Measurements from ENCODE around the gene ARHGAP23. TPM values are rescaled to one million over a fixed set of nuclear protein-coding genes. Genes with fewer than 3 reads are reported as not detected.

The ARHGAP23 gene
- polyA plus RNA-seq, 1 donor from 2014 or later = 1.6 TPM

- TF ChIP-seq RAD21 (conservative IDR thresholded peaks at IDR 0.05) (no peak), MXI1 (conservative IDR thresholded peaks at IDR 0.05; ENCODE audit: poor library complexity, severe bottlenecking) (no peak)
These were observed 114.0 kb downstream of the ARHGAP23 start (continued) for GRCh38 chr17:38542286-38542685.

GRCh38 chr17:38543403-38544174, 115.3 kb downstream of the ARHGAP23 start:
- no peaks in the 10 kb centered on the region for H4K20me1 ChIP-seq (ENCODE audit: insufficient read depth)

More at GRCh38 chr17:38543403-38544174, 115.3 kb downstream of the ARHGAP23 start:
- Histone ChIP-seq H3K27ac (ENCODE audit: low read length) (no peak overlapping the region), H3K79me2 (replicated peaks; ENCODE audit: insufficient read depth, low read length) (no peaks in the 10 kb centered on the region), H3K9me3 (ENCODE audit: low read length) (no peaks in the 10 kb centered on the region), H3K27me3 (ENCODE audit: insufficient read depth, low read depth, low read length) (no peaks in the 10 kb centered on the region), H3K36me3 (ENCODE audit: insufficient read depth, low read length) (no peaks in the 10 kb centered on the region), H3K9ac (ENCODE audit: low read length) (no peak overlapping the region), H3K9me2 (ENCODE audit: insufficient read depth, low read length) (no peaks in the 10 kb centered on the region), H3F3A (ENCODE audit: insufficient read depth, low read length, poor library complexity, severe bottlenecking) (no peaks in the 10 kb centered on the region), H3K4me2 (ENCODE audit: low read length) (no peak overlapping the region), H3K4me3 (ENCODE audit: low read length) (no peak overlapping the region), H2AFZ (ENCODE audit: low read depth, low read length) (no peak overlapping the region)
- TF ChIP-seq MXI1 (conservative IDR thresholded peaks at IDR 0.05; ENCODE audit: poor library complexity, severe bottlenecking) (no peak), SMC3 (conservative IDR thresholded peaks at IDR 0.05; ENCODE audit: poor library complexity) (no peak), REST (IDR thresholded peaks at IDR 0.05; ENCODE audit: borderline replicate concordance) (no peak), EZH2 (IDR thresholded peaks at IDR 0.05; ENCODE audit: borderline replicate concordance, insufficient read depth, low read length, poor library complexity, severe bottlenecking) (no peak), CTCF (IDR thresholded peaks at IDR 0.05; ENCODE audit: poor library complexity, severe bottlenecking) (no peak), POLR2AphosphoS5 (IDR thresholded peaks at IDR 0.05) (no peak), TAF1 (IDR thresholded peaks at IDR 0.05; ENCODE audit: low read depth) (no peak), RAD21 (conservative IDR thresholded peaks at IDR 0.05) (no peak), EP300 (conservative IDR thresholded peaks at IDR 0.05; ENCODE audit: poor library complexity, severe bottlenecking) (no peak)

Data from neural cell (in vitro differentiated cells).